NCI-H526 (cell line): ENCODE measurements around the gene LAMC3.

Experiments
- DNase-seq, 2 experiments: peaks; one replicate each; lab custom pipeline; 2025; lab: John Stamatoyannopoulos, UW

LAMC3 gene

GRCh38 chr9:130979591-130980385 is 29.2 kb upstream of the LAMC3 start:
- no peak for DNase-seq

GRCh38 chr9:130980526-130980925 is 28.4 kb upstream of the LAMC3 start:
- no peak for DNase-seq

- no peak for DNase-seq
Observed at GRCh38 chr9:130981002-130981755, 27.8 kb upstream of the LAMC3 start.

- peak in 1 of 2 experiments; percentile 15 for DNase-seq
Observed at GRCh38 chr9:130981756-130982137, 27.2 kb upstream of the LAMC3 start.

GRCh38 chr9:130982636-130983358 is 26.2 kb upstream of the LAMC3 start:
- DNase-seq, result no peak

- DNase-seq, result no peak
Observed at GRCh38 chr9:130983359-130983670, 25.7 kb upstream of the LAMC3 start.

- no peak for DNase-seq
Observed at GRCh38 chr9:130983970-130984369, 25.0 kb upstream of the LAMC3 start.

- no peak for DNase-seq
Observed at GRCh38 chr9:130984521-130984920, 24.5 kb upstream of the LAMC3 start.

- no peak for DNase-seq
Observed at GRCh38 chr9:130985029-130985428, 23.9 kb upstream of the LAMC3 start.

- no peak for DNase-seq
Observed at GRCh38 chr9:130985606-130986162, 23.3 kb upstream of the LAMC3 start.

- DNase-seq, result no peak
Observed at GRCh38 chr9:130986356-130986965, 22.5 kb upstream of the LAMC3 start.

GRCh38 chr9:130987054-130987453 is 21.9 kb upstream of the LAMC3 start:
- DNase-seq, result no peak

GRCh38 chr9:130987738-130988399 is 21.1 kb upstream of the LAMC3 start:
- DNase-seq, result no peak

GRCh38 chr9:130988400-130988747 is 20.6 kb upstream of the LAMC3 start:
- no peak for DNase-seq

GRCh38 chr9:130988905-130989304 is 20.1 kb upstream of the LAMC3 start:
- DNase-seq, result no peak

- no peak for DNase-seq
Observed at GRCh38 chr9:130989391-130989790, 19.6 kb upstream of the LAMC3 start.

GRCh38 chr9:130989891-130990290 is 19.1 kb upstream of the LAMC3 start:
- no peak for DNase-seq

- no peak for DNase-seq
Observed at GRCh38 chr9:130990306-130990977, 18.5 kb upstream of the LAMC3 start.

GRCh38 chr9:130990978-130991777 is 17.8 kb upstream of the LAMC3 start:
- DNase-seq, result no peak
